Tibial artery (tissue), 4 donors: ENCODE measurements around the gene ATP1A1.

ENCODE experiments used
- DNase-seq, 2 donors: peaks; one replicate each; pipeline ENCODE4 v3.0.0-alpha.2; 2019
- H3K27ac ChIP-seq, 2 donors: fragments of 200-600 bp; sonication (generic) in 1 of 2; 1 replicate in 1 of 2; 2 replicates in 1 of 2; pipeline ENCODE4 v1.5.1; 2018 to 2019; ENCODE audit warnings: mild to moderate bottlenecking in 1 of 2
- H3K27me3 ChIP-seq, 2 donors: fragments of 200-600 bp; sonication (generic) in 1 of 2; one replicate each; pipeline versions ENCODE4 v1.5.1 to v1.6.0; 2016 to 2019
- H3K36me3 ChIP-seq, 3 donors: fragments of 200-600 bp; sonication (generic) in 2 of 3; one replicate each; pipeline ENCODE4 v1.5.1; 2016 to 2019; ENCODE audit warnings: mild to moderate bottlenecking in 2 of 3
- H3K4me1 ChIP-seq, 4 donors: fragments of 200-600 bp; sonication (generic) in 2 of 4; 1 replicate in 3 of 4; 2 replicates in 1 of 4; pipeline ENCODE4 v1.5.1; 2016 to 2019
- H3K4me3 ChIP-seq, 2 donors: fragments of 200-600 bp; sonication (generic) in 1 of 2; 1 replicate in 1 of 2; 2 replicates in 1 of 2; pipeline ENCODE4 v1.5.1; 2018 to 2019; ENCODE audit warnings: mild to moderate bottlenecking in 2 of 2
- H3K9me3 ChIP-seq, 3 donors: fragments of 200-600 bp; sonication (generic) in 1 of 3; one replicate each; pipeline ENCODE4 v1.5.1; 2016 to 2019
- intact Hi-C: fragments of 100-400 bp; cut with DNase I; formaldehyde crosslinking; loops from one replicate; pipeline ENCODE4 v1.15.0; 2023; ENCODE audit warnings: low total_unique reads
- TF ChIP-seq, protein P1 (sequence below), 2 experiments: fragments of 200-600 bp in 1 of 2; fragments of 450-650 bp in 1 of 2; IDR thresholded peaks; one replicate each; pipeline ENCODE4 v1.5.1; 2017 to 2019; ENCODE audit warnings: antibody characterized with exemption in 2 of 2, mild to moderate bottlenecking in 1 of 2, moderate library complexity in 1 of 2

The ATP1A1 gene

GRCh38 chr1:116353155-116353554 is 19.9 kb upstream of the ATP1A1 start:
- no peak for DNase-seq
- no peaks in the 10 kb centered on the region for H3K36me3 ChIP-seq
- H3K27ac ChIP-seq: no peak overlapping the region
- TF ChIP-seq, protein P1, sequence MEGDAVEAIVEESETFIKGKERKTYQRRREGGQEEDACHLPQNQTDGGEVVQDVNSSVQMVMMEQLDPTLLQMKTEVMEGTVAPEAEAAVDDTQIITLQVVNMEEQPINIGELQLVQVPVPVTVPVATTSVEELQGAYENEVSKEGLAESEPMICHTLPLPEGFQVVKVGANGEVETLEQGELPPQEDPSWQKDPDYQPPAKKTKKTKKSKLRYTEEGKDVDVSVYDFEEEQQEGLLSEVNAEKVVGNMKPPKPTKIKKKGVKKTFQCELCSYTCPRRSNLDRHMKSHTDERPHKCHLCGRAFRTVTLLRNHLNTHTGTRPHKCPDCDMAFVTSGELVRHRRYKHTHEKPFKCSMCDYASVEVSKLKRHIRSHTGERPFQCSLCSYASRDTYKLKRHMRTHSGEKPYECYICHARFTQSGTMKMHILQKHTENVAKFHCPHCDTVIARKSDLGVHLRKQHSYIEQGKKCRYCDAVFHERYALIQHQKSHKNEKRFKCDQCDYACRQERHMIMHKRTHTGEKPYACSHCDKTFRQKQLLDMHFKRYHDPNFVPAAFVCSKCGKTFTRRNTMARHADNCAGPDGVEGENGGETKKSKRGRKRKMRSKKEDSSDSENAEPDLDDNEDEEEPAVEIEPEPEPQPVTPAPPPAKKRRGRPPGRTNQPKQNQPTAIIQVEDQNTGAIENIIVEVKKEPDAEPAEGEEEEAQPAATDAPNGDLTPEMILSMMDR (IDR thresholded peaks at IDR 0.05): no peak
- no peak overlapping the region for H3K4me3 ChIP-seq
- H3K4me1 ChIP-seq: no peaks in the 10 kb centered on the region
- intact Hi-C loops: no loop called here
- H3K9me3 ChIP-seq: no peaks in the 10 kb centered on the region
- no peaks in the 10 kb centered on the region for H3K27me3 ChIP-seq

- H3K27ac ChIP-seq: no peak overlapping the region
- TF ChIP-seq, protein P1 (IDR thresholded peaks at IDR 0.05): no peak
- no peaks in the 10 kb centered on the region for H3K36me3 ChIP-seq
- H3K9me3 ChIP-seq: no peaks in the 10 kb centered on the region
- intact Hi-C loops: no loop called here
- no peak overlapping the region for H3K4me3 ChIP-seq
- no peaks in the 10 kb centered on the region for H3K4me1 ChIP-seq
- no peaks in the 10 kb centered on the region for H3K27me3 ChIP-seq
- no peak for DNase-seq
Measured at GRCh38 chr1:116356067-116356466, 17.0 kb upstream of the ATP1A1 start.

GRCh38 chr1:116356673-116357072 is 16.4 kb upstream of the ATP1A1 start:
- no peaks in the 10 kb centered on the region for H3K36me3 ChIP-seq
- intact Hi-C loops: no loop called here
- no peak for DNase-seq

DNA sequence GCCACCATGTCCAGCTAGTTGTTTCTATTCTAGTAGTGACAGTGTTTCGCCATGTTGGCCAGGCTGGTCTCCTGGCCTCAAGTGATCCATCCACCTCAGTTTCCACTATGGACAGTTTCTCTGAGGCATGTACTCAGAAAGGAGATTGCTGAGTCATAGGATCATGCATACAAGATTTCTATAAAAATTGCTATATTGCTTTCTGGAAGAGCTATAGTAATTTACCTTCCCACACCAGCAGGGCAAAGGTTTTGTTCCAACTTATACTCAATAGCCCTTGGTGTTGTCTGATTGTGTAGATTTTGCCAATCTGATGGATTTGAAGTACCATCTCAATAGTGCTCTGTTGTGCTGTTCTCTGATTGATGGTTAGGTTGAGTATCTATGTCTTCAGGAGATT is 15.6 kb upstream of the ATP1A1 start:
- Histone ChIP-seq H3K27me3 (no peaks in the 10 kb centered on the region), H3K36me3 (no peaks in the 10 kb centered on the region), H3K27ac (no peak overlapping the region), H3K4me1 (no peaks in the 10 kb centered on the region), H3K9me3 (no peaks in the 10 kb centered on the region), H3K4me3 (no peak overlapping the region)
- intact Hi-C loops: no loop called here
- DNase-seq: no peak
- TF ChIP-seq, protein P1 (IDR thresholded peaks at IDR 0.05): no peak

More at GRCh38 chr1:116356673-116357072, 16.4 kb upstream of the ATP1A1 start:
- Histone ChIP-seq H3K4me3 (no peak overlapping the region), H3K9me3 (no peaks in the 10 kb centered on the region), H3K27me3 (no peaks in the 10 kb centered on the region), H3K27ac (no peak overlapping the region), H3K4me1 (no peaks in the 10 kb centered on the region)
- TF ChIP-seq, protein P1 (IDR thresholded peaks at IDR 0.05): no peak

GRCh38 chr1:116359060-116359830 is 13.8 kb upstream of the ATP1A1 start:
- H3K27ac ChIP-seq: no peak overlapping the region
- no peaks in the 10 kb centered on the region for H3K9me3 ChIP-seq
- H3K4me3 ChIP-seq: no peak overlapping the region
- H3K27me3 ChIP-seq: no peaks in the 10 kb centered on the region
- no peak for DNase-seq
- TF ChIP-seq, protein P1 (IDR thresholded peaks at IDR 0.05): no peak
- no peaks in the 10 kb centered on the region for H3K36me3 ChIP-seq
- intact Hi-C loops: no loop called here
- no peaks in the 10 kb centered on the region for H3K4me1 ChIP-seq
